Astrocyte (in vitro differentiated cells and primary cell): ENCODE data around the gene PAX5.

Source experiments
- EZH2 ChIP-seq: IDR thresholded peaks from 2 replicates; pipeline ENCODE4 v1.6.1; 2012; ENCODE audit warnings: mild to moderate bottlenecking, low read length, inconsistent platforms; ENCODE audit not compliant: insufficient read depth
- TF ChIP-seq, protein P1 (sequence below): IDR thresholded peaks from 2 replicates; pipeline ENCODE4 v1.5.1; 2011; ENCODE audit warnings: low read depth, mild to moderate bottlenecking, inconsistent platforms, low read length, moderate library complexity; ENCODE audit not compliant: insufficient read depth

DNA sequence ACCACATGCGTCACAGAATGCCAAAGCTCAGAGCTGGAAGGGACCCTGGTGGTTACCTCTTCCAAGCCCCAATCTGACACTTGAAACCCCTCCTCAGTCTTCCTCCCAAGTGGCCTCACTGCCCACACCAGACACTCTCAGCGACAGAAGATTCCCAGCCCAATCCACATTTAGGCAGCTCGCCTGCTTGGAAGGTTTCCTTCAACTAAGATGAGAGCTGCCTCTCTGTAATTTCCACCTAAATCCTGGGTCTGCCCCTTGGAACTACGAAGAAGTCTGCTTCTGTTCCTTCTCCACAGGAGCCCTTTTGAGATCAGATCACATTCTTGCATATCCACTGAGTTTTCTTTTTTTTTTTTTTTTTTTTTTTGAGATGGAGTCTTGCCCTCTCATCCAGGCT lies 83.7 kb downstream of the PAX5 start:
- TF ChIP-seq, protein P1, sequence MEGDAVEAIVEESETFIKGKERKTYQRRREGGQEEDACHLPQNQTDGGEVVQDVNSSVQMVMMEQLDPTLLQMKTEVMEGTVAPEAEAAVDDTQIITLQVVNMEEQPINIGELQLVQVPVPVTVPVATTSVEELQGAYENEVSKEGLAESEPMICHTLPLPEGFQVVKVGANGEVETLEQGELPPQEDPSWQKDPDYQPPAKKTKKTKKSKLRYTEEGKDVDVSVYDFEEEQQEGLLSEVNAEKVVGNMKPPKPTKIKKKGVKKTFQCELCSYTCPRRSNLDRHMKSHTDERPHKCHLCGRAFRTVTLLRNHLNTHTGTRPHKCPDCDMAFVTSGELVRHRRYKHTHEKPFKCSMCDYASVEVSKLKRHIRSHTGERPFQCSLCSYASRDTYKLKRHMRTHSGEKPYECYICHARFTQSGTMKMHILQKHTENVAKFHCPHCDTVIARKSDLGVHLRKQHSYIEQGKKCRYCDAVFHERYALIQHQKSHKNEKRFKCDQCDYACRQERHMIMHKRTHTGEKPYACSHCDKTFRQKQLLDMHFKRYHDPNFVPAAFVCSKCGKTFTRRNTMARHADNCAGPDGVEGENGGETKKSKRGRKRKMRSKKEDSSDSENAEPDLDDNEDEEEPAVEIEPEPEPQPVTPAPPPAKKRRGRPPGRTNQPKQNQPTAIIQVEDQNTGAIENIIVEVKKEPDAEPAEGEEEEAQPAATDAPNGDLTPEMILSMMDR, result no peak
- no peak for TF ChIP-seq EZH2
